MCF 10A (cell line): ENCODE measurements around the gene SLC2A11. TPM values are rescaled to one million over a fixed set of nuclear protein-coding genes. Genes with fewer than 3 reads are reported as not detected.

Experiments
- BruUV-seq: library from RNA; stranded (reverse); fragments of 400-500 nt; replicated peaks from 2 replicates; lab custom pipeline; 2021; lab: Mats Ljungman, UMichigan
- CTCF ChIA-PET: fragments of 300-600 bp; sonication (Branson Sonifier 250); formaldehyde crosslinking; extraction: SDS; loops from one replicate; lab custom pipeline; 2021; ENCODE audit warnings: antibody characterized with exemption, inconsistent platforms; lab: Yijun Ruan, JAX
- POLR2A ChIA-PET: fragments of 300-600, 350-650 bp; sonication (Branson Sonifier 250); formaldehyde crosslinking; extraction: SDS; loops from one replicate; lab custom pipeline; 2020; ENCODE audit warnings: antibody characterized with exemption, inconsistent platforms; lab: Yijun Ruan, JAX
- DNase-seq: peaks from one replicate; pipeline ENCODE4 v3.0.0-alpha.2; 2018; ENCODE audit not compliant: unreplicated experiment
- H3K27ac Mint-ChIP-seq: one replicate; pipeline ENCODE4 v1.8.0; 2022; ENCODE audit warnings: mild to moderate bottlenecking, low read depth, mixed read lengths; ENCODE audit not compliant: unreplicated experiment
- H3K27me3 Mint-ChIP-seq: one replicate; pipeline ENCODE4 v1.8.0; 2022; ENCODE audit warnings: mixed read lengths; ENCODE audit not compliant: insufficient read depth, unreplicated experiment
- H3K36me3 Mint-ChIP-seq: one replicate; pipeline ENCODE4 v1.8.0; 2022; ENCODE audit warnings: mild to moderate bottlenecking, moderate library complexity, mixed read lengths; ENCODE audit not compliant: insufficient read depth, unreplicated experiment
- H3K4me1 Mint-ChIP-seq: one replicate; pipeline ENCODE4 v1.8.0; 2022; ENCODE audit warnings: mixed read lengths; ENCODE audit not compliant: insufficient read depth, unreplicated experiment
- H3K4me3 Mint-ChIP-seq: one replicate; pipeline ENCODE4 v1.8.0; 2022; ENCODE audit warnings: mild to moderate bottlenecking, moderate library complexity, mixed read lengths; ENCODE audit not compliant: unreplicated experiment
- H3K9me3 Mint-ChIP-seq: one replicate; pipeline ENCODE4 v1.8.0; 2022; ENCODE audit warnings: mixed read lengths; ENCODE audit not compliant: unreplicated experiment
- CTCF ChIP-seq: fragments of 200-600 bp; IDR thresholded peaks from one replicate; pipeline ENCODE4 v1.8.0; 2022; ENCODE audit warnings: antibody characterized with exemption, mild to moderate bottlenecking; ENCODE audit not compliant: unreplicated experiment
- intact Hi-C: fragments of 100-400 bp; cut with micrococcal nuclease; formaldehyde crosslinking; loops from 2 replicates; pipeline ENCODE4 v1.14.1; 2022
- total RNA-seq: library from RNA; stranded (reverse); gene quantifications from 2 replicates; pipeline ENCODE4 v1.2.3, GENCODE V29; 2022

Gene SLC2A11
- total RNA-seq, 1 experiment from 2014 or later, result 9.6 TPM

GRCh38 chr22:23828800-23829680 is 28.6 kb upstream of the SLC2A11 start:
- Mint-ChIP-seq H3K9me3 (no peaks in the 10 kb centered on the region), H3K27ac (peak overlapping the region; percentile 67), H3K4me3 (no peak overlapping the region), H3K27me3 (no peaks in the 10 kb centered on the region), H3K36me3 (peaks cover 31% of the 10 kb centered on the region), H3K4me1 (peaks cover 6% of the 10 kb centered on the region)
- intact Hi-C loops, result no loop called here
- no peak for DNase-seq
- TF ChIP-seq CTCF, result no peak
- CTCF ChIA-PET, result no interaction called here
- no TSS peak for BruUV-seq
- POLR2A ChIA-PET, result no interaction called here

- no peak for DNase-seq
- ChIA-PET CTCF (no interaction called here), POLR2A (no interaction called here)
- Mint-ChIP-seq H3K9me3 (no peaks in the 10 kb centered on the region), H3K36me3 (peaks cover 35% of the 10 kb centered on the region), H3K27ac (no peak overlapping the region), H3K4me3 (no peak overlapping the region), H3K4me1 (peaks cover 6% of the 10 kb centered on the region), H3K27me3 (no peaks in the 10 kb centered on the region)
- no TSS peak for BruUV-seq
- TF ChIP-seq CTCF, result no peak
- intact Hi-C loops, result no loop called here
Measured at GRCh38 chr22:23829845-23830372, 27.8 kb upstream of the SLC2A11 start.

GRCh38 chr22:23831261-23831660 is 26.4 kb upstream of the SLC2A11 start:
- TF ChIP-seq CTCF, result no peak
- no peaks in the 10 kb centered on the region for H3K4me1 Mint-ChIP-seq
- H3K4me3 Mint-ChIP-seq, result no peak overlapping the region
- ChIA-PET CTCF (interaction anchor here (0.6 to 1.2 kb wide), 2 partner anchors 337 to 981 kb away, joined by 4 read pairs; no protein-coding TSS in a partner anchor), POLR2A (no interaction called here)
- H3K27ac Mint-ChIP-seq, result no peak overlapping the region
- no peaks in the 10 kb centered on the region for H3K27me3 Mint-ChIP-seq
- no peak for DNase-seq
- intact Hi-C loops, result no loop called here
- BruUV-seq, result no TSS peak
- peaks cover 38% of the 10 kb centered on the region for H3K36me3 Mint-ChIP-seq
- H3K9me3 Mint-ChIP-seq, result no peaks in the 10 kb centered on the region

GRCh38 chr22:23831781-23832180 is 25.9 kb upstream of the SLC2A11 start:
- no peaks in the 10 kb centered on the region for H3K4me1 Mint-ChIP-seq

More at GRCh38 chr22:23831781-23832180, 25.9 kb upstream of the SLC2A11 start:
- no peak for TF ChIP-seq CTCF
- no peak for DNase-seq
- Mint-ChIP-seq H3K9me3 (no peaks in the 10 kb centered on the region), H3K4me3 (no peak overlapping the region), H3K27ac (no peak overlapping the region), H3K27me3 (no peaks in the 10 kb centered on the region), H3K36me3 (peaks cover 41% of the 10 kb centered on the region)
- no TSS peak for BruUV-seq
- ChIA-PET CTCF (interaction anchor here (0.6 to 1.2 kb wide), 2 partner anchors 336 to 982 kb away, joined by 4 read pairs; no protein-coding TSS in a partner anchor), POLR2A (no interaction called here)
- intact Hi-C loops, result no loop called here
